Measurements from ENCODE around the gene IGSF8.
"Not testable (repeated sequence)": the region's sequence is repeated elsewhere in the genome, so short reads cannot be mapped to it uniquely, and the experiment has no call there.

IGSF8 gene

DNA sequence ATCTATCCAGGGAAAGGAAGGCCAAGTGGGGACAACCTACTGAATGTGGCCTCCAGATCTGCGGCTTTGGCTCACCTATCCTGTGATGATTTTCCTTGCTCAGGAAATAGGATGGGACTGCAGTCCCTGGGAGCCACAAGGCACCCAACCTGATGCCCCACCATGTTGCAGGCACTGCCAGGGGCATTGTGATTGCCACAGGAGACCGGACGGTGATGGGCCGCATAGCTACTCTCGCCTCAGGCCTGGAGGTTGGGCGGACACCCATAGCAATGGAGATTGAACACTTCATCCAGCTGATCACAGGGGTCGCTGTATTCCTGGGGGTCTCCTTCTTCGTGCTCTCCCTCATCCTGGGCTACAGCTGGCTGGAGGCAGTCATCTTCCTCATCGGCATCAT lies 29.0 kb upstream of the IGSF8 start:
- no peak for DNase-seq

- not testable (repeated sequence) for DNase-seq
Observed at GRCh38 chr1:160126342-160126741, 27.9 kb upstream of the IGSF8 start.

DNA sequence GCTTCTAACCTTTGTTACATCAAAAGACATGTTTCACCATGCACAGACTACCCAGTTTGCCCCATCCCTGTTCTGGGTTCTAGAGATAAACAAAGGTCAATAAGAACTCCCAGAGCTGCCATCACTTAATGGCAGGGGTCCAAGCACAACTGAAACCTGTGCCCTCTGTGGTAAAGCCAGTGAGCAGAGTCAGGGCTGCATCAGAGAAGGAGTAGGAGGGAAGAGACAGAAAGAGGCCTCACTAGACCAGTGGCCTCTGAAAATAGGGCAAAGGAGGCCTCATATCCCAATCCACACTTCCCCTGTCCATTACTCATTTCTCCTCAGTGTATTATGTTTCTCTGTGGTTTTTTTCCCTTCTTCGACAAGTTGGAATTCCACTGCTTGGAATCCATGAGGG lies 27.3 kb upstream of the IGSF8 start:
- no peak for DNase-seq

- DNase-seq = no peak
Observed at GRCh38 chr1:160124705-160125478, 26.5 kb upstream of the IGSF8 start.

DNA sequence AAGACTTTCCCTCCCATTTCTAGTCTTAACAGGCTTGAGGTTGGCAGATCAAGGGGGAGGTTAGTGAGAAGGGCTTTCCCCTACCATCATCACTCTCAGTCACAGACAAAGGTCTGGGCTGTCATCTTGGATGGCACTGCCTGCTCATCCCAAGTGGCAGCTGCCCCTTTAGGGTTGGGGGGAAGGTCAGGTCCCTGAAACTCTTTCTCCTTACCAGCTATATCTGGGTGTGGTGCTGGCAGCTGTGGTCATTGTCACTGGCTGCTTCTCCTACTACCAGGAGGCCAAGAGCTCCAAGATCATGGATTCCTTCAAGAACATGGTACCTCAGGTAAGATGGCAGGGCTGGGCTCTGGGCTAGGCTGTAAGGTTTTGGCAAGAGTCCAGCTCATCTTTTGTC lies 25.3 kb upstream of the IGSF8 start:
- no peak for DNase-seq

- no peak for DNase-seq
Observed at GRCh38 chr1:160122978-160123495, 24.6 kb upstream of the IGSF8 start.

DNA sequence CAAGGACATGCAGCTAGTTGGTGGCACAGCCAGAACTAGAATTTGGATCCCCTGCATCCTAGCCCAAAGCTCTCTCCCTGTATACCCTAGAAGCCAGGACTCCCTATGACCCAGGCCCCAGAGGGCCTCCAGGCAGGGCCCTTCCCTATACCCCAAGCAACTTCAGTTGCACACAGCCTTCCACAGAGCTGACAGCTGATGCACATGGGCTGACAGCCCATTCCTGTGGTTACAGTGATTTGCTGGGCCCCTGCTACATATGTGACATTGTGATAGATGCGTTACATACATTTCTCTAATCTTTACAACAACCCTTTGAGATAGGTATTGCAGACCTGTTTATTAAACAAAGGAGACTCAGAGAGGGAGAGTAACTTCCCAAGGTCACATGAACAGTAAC lies 23.0 kb upstream of the IGSF8 start:
- DNase-seq = no peak

- DNase-seq = no peak
Observed at GRCh38 chr1:160120797-160121196, 22.4 kb upstream of the IGSF8 start.

- DNase-seq = no peak
Observed at GRCh38 chr1:160118928-160119327, 20.5 kb upstream of the IGSF8 start.

- no peak for DNase-seq
Observed at GRCh38 chr1:160117709-160118183, 19.3 kb upstream of the IGSF8 start.

- DNase-seq = no peak
Observed at GRCh38 chr1:160117300-160117699, 18.9 kb upstream of the IGSF8 start.

GRCh38 chr1:160116283-160117147 lies 18.1 kb upstream of the IGSF8 start:
- DNase-seq = no peak

- no peak for DNase-seq
Observed at GRCh38 chr1:160115545-160116282, 17.3 kb upstream of the IGSF8 start, which contains the start of gene ATP1A2. Gene ATP1A2 (plus strand): TSS chr1:160115759. CDS start chr1:160115862, 103 bp downstream.

DNA sequence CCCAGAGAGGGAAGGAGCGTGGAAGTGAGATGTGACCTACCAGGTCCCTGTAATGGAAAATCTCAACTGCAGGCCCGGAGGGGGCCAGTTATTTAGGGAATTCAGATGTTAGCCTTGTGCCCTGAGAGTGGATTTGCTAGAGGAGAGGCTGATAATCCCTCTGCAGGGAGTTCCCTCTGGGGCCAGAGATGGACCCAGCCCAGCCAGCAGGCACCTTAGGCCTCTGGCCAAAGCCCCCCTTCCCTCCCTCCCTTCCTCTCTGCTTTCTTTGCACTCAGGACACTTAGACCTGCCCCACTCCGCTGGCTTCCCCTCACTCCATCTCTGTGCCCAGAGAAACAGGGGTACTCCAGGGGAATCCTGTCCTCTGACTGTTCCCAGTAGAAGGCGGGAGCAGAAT lies 15.7 kb upstream of the IGSF8 start:
- no peak for DNase-seq

DNA sequence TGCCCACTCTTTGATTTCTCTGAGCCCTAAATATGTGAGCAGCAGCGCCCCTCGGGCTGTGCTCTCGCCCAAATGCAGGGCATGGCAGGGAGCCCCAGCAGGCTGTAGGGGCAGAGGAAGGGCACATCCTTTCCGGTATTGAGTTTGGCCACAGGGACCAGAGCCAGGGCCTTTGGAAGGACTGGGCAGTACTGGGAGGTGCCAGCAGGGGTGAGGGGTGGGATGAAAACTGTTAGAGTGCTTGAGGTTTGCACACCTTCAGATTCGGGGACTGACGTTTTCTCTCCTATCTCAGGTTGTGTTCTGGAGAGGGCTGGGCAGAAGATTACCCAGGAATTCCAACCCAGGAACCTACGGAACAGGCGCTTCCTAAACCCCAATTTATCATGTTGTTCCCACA lies 15.0 kb upstream of the IGSF8 start:
- DNase-seq = no peak

DNA sequence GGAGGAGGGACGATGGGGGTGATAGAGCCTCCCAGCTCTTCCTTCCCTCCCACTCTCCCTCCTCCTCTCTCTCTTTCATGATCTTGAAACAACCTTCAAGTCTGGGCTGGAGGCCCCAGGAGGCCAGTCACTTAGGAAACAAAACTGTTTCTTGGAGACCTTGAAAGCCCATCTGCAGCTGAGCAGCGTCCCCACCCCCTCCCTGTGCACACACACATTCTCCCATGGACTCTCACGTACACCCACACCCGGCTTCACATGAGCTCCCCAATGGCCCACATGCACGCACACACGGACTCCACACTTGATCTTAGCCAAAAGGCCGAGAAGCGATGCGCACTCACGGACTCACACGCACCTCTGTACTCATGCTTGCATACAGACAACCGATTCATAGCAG lies 13.9 kb upstream of the IGSF8 start:
- DNase-seq = no peak

DNA sequence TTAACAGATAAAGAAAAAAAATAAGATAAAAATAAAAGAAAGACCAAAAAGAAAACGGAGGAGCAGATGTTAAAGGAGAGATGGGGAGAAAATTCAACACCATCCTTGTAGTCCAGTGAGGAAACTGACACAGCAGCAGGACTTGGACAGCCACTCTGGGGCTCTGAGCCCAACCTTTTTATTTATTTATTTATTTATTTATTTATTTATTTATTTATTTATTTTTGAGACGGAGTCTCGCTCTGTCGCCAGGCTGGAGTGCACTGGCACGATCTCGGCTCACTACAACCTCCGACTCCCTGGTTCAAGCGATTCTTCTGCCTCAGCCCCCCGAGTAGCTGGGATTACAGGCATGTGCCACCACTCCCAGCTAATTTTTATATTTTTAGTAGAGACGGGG lies 13.0 kb upstream of the IGSF8 start:
- not testable (repeated sequence) for DNase-seq

- DNase-seq = no peak
Observed at GRCh38 chr1:160109686-160110085, 11.3 kb upstream of the IGSF8 start.

- DNase-seq = no peak
Observed at GRCh38 chr1:160108888-160109662, 10.7 kb upstream of the IGSF8 start.

DNA sequence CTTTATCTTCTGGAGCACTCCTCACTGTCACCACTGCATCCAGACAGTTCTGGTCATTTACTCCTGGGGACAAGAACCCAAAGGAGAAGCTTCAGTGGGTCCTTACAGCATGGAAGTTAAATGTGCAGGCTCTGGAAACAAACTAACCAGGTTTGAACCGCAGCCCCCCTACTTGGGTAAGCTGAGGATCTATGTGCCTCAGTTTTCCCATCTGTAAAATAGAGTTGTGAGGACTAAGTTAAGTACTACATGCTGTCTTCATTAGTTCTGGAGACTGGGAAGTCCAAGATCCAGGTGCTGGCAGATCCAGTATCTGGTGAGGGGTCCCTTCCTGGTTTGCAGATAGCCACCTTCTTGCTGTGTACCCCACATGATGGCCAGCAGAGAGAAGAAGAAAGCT lies 9.1 kb upstream of the IGSF8 start:
- no peak for DNase-seq

DNA sequence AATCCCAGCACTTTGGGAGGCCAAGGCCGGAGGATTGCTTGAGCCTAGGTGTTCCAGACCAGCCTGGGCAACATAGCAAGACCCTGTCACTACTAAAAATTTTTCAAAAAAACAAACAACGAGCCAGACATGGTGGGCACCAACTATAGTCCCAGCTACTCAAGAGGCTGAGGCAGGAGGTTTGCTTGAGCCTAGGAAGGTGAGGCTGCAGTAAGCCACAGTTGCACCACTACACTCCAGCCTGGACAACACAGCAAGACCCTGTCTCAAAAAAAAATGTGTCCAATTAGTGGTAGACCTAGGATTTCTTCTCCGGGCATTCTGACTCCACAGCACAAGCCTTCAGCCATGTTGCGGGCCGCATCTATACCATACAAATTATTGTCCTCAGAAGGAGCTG lies 6.7 kb upstream of the IGSF8 start:
- DNase-seq = no peak

DNA sequence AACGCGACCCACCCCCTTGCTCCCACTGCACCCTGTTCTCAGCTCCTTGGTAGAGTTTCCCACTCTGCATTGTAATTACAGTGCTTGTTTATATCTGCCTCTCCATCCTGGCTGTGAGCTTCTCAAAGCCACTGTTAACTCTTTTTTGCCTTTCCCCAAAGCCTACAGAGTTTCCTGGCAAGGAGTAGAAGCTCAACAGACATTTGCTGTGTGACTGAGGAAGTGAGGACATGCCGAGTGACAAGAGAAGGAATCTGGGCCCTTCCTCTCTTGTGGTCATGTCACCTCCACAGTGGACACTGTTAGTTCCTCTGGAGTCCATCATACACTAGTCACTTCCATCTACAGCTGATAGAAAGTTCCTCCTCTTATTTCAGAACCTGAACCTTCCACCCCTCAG lies 6.1 kb upstream of the IGSF8 start:
- DNase-seq = no peak
